GM21515 (cell line): Measurements from ENCODE around the gene SYDE1.
"Not testable (repeated sequence)": the region's sequence is repeated elsewhere in the genome, so short reads cannot be mapped to it uniquely, and the experiment has no call there.

Experiments used
- ATAC-seq: cut with Tn5 transposase; IDR thresholded peaks from one replicate; pipeline ENCODE4 v1.9.1; 2021; ENCODE audit not compliant: unreplicated experiment

SYDE1 gene

DNA sequence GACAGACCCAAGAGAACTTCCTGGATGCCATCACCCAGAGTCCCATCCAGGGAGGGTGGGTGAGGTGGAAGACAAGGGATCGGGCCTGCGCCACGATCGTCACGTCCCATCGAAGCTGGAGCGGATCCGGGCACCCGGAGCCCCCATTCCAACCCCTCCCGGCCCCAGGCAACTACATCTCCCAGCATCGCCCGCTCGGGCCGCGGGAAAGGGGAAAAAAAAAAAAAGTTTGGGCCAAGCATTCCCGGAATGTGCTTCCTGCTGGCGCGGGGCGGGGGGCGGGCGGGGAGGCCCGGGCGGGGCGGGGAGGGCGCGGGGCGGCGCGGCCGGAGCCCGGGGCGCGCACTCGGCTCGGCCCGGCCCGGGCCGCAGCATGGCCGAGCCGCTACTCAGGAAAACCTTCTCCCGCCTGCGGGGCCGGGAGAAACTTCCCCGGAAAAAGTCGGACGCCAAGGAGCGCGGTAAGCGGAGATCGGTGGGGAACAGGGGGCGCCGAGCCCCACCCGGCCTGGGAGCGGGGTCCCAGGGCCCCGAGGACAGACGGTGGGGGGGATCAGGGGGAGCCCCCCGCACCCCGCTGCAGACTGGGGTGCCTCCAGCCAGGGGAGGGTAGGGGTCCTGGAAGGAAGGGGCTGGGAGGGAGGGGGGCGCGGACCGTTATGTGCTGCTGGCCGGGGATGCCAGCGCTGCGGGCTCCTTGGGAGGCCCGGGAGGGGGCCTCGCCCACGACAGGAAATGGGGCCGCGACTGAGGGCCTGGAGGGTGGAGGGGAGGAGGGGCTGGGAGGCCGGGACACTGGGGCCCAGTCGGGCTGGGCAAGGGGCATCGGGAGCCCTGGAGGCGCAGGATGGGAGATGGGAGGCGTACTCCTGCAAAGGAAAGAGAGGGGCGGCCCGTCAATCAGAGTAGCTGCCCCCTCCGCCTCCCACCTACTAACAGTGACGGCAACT is at the start of gene SYDE1:
Gene SYDE1, plus strand, starts transcription at position 341 of the 950 bp plus-strand sequence. Its CDS starts 33 bp downstream, at position 374.
- ATAC-seq: no peak

GRCh38 chr19:15062036-15062435 is 45.2 kb upstream of the SYDE1 start:
- ATAC-seq: no peak

- not testable (repeated sequence) for ATAC-seq
Measured at GRCh38 chr19:15070386-15070785, 36.8 kb upstream of the SYDE1 start.

DNA sequence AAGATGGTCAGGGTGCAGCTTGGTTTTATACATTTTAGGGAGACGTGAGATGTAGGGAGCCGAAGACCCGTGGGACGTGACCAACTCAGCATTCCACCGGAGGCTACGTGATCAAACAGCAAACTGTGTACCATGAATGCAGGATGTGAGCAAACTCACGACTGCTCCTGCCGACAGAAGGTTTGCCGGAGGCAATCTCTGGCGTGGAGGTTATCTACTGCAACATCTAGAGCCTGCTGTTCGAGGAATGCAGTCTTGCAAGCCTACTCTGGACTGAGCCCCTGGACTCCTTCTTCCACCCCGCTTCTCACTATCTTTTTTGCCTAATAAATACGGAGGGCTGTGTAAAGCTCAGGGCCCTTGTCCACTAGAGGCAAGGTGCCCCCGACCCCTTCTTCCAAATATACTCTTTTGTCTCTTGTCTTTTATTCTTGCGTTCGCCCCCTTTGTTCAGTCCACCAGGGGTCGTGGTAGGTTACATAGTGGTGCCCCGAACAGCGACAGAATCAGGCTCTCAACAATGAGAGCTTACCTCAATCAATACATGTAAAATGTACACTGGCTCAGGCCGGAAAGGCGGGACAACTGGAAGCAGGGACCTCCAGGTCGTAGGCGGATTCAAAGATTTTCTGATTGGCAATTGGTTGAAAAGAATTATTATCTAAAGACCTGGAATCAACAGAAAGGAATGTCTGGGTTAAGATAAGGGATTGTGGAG is 34.1 kb upstream of the SYDE1 start:
- no peak for ATAC-seq

- ATAC-seq: no peak
Measured at GRCh38 chr19:15074371-15074770, 32.8 kb upstream of the SYDE1 start.

DNA sequence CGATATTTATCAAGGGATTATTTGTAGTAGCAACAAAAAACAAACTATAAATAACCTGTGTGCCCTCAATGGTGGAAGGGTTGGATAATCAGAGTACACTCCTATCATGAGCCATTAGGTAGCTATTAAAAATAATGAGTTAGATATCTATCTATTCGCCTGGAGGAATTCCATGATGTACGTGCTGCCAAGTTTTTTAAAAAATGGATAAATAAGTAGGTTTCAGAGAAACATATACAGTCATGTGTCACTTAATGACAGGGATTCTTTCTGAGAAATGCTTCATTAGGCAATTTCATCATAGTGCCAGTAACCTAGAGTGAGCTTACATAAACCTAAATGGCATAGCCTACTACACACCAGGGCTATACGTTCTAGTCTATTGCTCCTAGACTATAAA is 31.4 kb upstream of the SYDE1 start:
- no peak for ATAC-seq

- ATAC-seq: not testable (repeated sequence)
Measured at GRCh38 chr19:15080002-15080401, 27.2 kb upstream of the SYDE1 start.

DNA sequence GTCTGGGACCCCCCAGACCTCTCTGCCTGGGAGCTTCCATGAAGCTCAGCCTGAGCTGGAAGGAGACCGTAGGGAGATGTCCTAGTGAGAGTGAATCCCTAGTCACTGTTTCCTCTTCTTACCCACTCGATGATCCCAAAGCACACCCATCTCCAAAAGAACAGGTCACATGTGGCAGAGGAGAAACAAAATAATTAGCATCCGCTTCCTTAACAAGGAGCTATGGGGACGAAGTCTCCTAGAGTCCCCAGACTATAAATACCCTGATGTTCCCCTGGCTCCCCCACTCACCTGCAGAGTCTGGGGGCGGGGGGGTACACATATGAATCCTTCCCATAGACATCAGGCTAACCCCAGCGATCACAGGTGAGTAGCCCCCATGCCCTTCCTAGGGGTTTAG is 25.3 kb upstream of the SYDE1 start, which contains the start of gene OR1I1:
Gene OR1I1, plus strand, starts transcription at position 301 of the 400 bp plus-strand sequence. CDS start 4,855 bp downstream, outside the sequence.
- ATAC-seq: no peak

DNA sequence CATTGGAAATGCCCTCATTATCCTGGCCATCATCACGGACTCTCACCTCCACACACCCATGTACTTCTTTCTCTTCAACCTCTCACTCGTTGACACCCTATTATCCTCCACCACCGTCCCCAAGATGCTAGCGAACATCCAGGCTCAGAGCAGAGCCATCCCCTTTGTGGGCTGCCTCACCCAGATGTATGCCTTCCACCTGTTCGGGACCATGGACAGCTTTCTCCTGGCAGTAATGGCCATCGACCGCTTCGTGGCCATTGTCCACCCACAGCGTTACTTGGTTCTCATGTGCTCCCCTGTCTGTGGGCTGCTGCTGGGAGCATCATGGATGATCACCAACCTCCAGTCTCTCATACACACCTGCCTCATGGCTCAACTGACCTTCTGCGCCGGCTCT is 20.0 kb upstream of the SYDE1 start:
- ATAC-seq: no peak

- ATAC-seq: no peak
Measured at GRCh38 chr19:15091918-15092753, 15.1 kb upstream of the SYDE1 start.

DNA sequence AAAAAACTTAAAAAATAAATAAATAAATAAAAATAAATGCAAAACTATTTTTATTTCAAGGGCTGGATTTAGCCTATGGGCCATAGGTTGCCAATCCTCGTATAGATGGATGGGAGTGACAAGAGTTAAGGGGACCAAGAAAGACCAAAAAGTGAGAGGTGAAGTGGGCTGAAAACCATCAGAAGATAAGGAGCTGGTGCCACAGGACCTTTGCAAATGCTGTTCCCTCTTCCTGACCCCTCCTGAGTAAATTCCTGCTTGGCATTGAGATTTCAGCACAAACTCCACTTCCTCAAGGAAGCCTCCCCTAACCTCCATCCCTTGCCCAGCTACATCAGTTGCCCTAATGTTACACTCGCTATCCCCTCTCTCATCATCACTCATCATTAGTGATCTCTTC is 14.2 kb upstream of the SYDE1 start:
- ATAC-seq: no peak

- no peak for ATAC-seq
Measured at GRCh38 chr19:15096223-15096622, 11.0 kb upstream of the SYDE1 start.

GRCh38 chr19:15097980-15098379 is 9.2 kb upstream of the SYDE1 start:
- ATAC-seq: not testable (repeated sequence)

GRCh38 chr19:15098460-15098859 is 8.7 kb upstream of the SYDE1 start:
- ATAC-seq: no peak

GRCh38 chr19:15099017-15099582 is 8.1 kb upstream of the SYDE1 start:
- ATAC-seq: no peak

DNA sequence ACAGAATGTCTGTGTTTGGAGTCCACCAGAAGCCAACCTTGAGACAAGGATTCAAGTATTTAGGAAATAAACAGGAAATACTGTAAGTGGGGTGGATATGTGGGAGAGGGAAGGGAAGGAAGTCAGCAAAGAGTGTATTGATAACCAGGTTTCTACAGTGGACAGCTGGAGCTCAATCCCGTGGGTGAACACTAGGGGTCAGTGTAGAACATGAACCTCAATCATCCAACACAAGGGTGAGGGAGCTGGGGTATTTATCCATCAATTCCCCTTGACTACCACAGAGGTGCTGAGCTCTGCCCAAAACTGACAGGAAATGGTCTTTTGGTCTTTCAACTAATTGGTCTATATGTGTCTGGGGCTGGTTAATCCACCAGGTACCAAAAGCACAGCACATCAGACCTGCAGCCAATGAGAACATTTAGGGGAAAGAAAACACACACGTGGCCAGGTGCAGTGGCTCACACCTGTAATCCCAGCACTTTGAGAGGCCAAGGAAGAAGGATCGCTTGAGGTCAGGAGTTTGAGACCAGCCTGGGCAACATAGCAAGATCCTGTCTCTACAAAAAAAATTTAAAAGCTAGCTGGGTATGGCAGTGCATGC is 5.6 kb upstream of the SYDE1 start:
- ATAC-seq: no peak

DNA sequence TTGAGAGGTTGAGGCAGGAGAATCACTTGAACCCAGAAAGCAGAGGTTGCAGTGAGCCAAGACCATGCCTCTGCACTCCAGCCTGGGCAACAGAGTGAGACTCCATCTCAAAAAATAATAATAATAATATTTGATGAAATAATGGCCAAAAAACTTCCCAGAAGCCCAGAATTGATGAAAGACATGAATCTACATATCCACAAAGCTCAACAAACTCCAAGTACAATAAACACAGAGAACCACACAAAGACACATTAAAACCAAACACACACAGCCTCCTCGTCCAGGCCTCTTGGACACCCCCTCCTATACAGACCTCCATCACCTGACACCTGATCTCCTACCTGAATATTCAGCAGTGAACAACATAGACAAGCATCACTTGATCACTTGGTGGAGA is 3.2 kb upstream of the SYDE1 start:
- no peak for ATAC-seq

DNA sequence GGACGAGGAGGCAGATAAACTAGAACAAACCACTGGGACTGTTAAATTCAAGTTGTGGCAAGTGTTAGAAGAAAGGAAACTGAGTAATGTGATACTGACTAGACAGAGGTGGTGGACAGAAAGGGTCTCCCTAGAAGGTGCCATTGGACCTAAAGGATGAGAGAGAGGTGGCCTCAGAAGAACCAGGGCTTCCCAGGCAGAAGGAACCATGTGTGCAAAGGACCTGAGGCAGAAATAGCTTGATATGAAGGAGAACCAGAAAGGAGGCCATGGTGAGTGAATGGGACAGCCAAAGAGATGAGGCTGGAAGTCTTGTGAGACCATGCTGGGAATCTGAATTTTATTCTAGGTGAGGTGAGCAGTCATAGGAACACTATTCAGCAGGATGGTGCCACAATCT is 2.8 kb upstream of the SYDE1 start:
- no peak for ATAC-seq

- no peak for ATAC-seq
Measured at GRCh38 chr19:15105044-15105443, 2.2 kb upstream of the SYDE1 start.

GRCh38 chr19:15108145-15108844 is 1.1 kb downstream of the SYDE1 start:
- no peak for ATAC-seq
